ENCODE results near the gene KIF20B. TPM values are rescaled to one million over a fixed set of nuclear protein-coding genes. Genes with fewer than 3 reads are reported as not detected.

Gene KIF20B
- total and polyA plus RNA-seq, 2 of the 13 experiments (the other 11 are each of a cell fraction or from before 2014, with no cell fraction given) = 3.5 to 38.6 TPM

DNA sequence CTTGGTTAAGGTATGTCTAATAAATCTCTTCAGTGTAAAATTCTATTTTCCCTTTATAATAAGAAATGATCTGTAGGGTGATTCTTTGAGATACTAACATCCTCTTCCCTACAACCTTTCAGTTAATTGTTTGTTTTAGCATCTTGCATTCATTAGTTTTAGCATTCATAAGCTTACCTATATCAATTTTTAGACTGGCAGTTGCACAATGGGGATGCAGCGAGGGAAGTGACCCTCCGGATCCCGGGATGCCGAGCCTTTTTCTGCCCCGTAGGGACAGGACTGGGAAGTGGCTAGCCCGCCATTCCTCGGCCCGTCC lies 508 bp upstream of the KIF20B start:
- peaks cover 50% of the 10 kb centered on the region for H3K79me2 ChIP-seq (ENCODE audit: insufficient read depth, low read length)
- TSS peak; percentile 91 for BruUV-seq (replicated peaks)
- no peaks in the 10 kb centered on the region for H3K9me3 ChIP-seq (ENCODE audit: low read length)
- H3K36me3 ChIP-seq (replicated peaks in 1 of 2; ENCODE audit: control insufficient read depth in 1 of 2, insufficient read depth in 2 of 2, low read length in 2 of 2) = no peaks in the 10 kb centered on the region
- H2AFZ ChIP-seq (ENCODE audit: low read length) = peak overlapping the region; percentile 17
- ChIA-PET CTCF (ENCODE audit: low intra/inter-chr PET ratio, low total read pairs) (no interaction called here), POLR2A (interaction anchor here (0.8 to 2.1 kb wide), 21 partner anchors 8 to 1838 kb away, joined by 3 to 79 read pairs (median 4); partner anchors contain the start of genes IFIT1, KLLN, LIPA and PTEN)
- peak overlapping the region; percentile 82 to 94 (median 93) for H3K4me3 ChIP-seq (replicated peaks in 1 of 3; ENCODE audit: insufficient read depth in 1 of 3, low read depth in 2 of 3, low read length in 3 of 3)
- H3K4me1 ChIP-seq (ENCODE audit: insufficient read depth, low read length) = peaks cover 68% of the 10 kb centered on the region
- intact Hi-C loops (cut with micrococcal nuclease; ENCODE audit: unreplicated experiment) = loop anchor here (1.0 to 2.0 kb wide), 3 partner anchors 56 to 274 kb away; partner anchors contain the start of gene PANK1
- H3K27me3 ChIP-seq (ENCODE audit: control insufficient read depth in 1 of 2, insufficient read depth in 2 of 2, low read length in 2 of 2) = peaks cover 0 to 7% of the 10 kb centered on the region in 2 experiments; a peak in 1 of 5 replicates
- FAIRE-seq (no peak), DNase-seq (ENCODE audit: low spot score) (no peak), ATAC-seq (no peak)
- in situ Hi-C loops (cut with HindIII; ENCODE audit: extremely low pct_ligation_motif_present, low pct_unique_long_range_greater_than_20kb) = loop anchor here (5.0 kb wide), 1 partner anchor 54 kb away; the partner anchor contains the start of gene PANK1
- 0% methylated on average over 8 of the region's 8 CpGs for WGBS (ENCODE audit: low lambda C conversion rate)
- TF ChIP-seq, protein P1, sequence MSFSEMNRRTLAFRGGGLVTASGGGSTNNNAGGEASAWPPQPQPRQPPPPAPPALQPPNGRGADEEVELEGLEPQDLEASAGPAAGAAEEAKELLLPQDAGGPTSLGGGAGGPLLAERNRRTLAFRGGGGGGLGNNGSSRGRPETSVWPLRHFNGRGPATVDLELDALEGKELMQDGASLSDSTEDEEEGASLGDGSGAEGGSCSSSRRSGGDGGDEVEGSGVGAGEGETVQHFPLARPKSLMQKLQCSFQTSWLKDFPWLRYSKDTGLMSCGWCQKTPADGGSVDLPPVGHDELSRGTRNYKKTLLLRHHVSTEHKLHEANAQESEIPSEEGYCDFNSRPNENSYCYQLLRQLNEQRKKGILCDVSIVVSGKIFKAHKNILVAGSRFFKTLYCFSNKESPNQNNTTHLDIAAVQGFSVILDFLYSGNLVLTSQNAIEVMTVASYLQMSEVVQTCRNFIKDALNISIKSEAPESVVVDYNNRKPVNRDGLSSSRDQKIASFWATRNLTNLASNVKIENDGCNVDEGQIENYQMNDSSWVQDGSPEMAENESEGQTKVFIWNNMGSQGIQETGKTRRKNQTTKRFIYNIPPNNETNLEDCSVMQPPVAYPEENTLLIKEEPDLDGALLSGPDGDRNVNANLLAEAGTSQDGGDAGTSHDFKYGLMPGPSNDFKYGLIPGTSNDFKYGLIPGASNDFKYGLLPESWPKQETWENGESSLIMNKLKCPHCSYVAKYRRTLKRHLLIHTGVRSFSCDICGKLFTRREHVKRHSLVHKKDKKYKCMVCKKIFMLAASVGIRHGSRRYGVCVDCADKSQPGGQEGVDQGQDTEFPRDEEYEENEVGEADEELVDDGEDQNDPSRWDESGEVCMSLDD (CRISPR knock-in tag; IDR thresholded peaks at IDR 0.05; ENCODE audit: borderline replicate concordance) = no peak
- no peak for TF ChIP-seq CENPX (CRISPR knock-in tag; IDR thresholded peaks at IDR 0.05)
- peak; percentile 26; the same call in 1 of the 2 replicates for TF ChIP-seq CEBPB (IDR thresholded peaks at IDR 0.05; ENCODE audit: borderline replicate concordance, low read depth, low read length)
- TF ChIP-seq NAIF1 (CRISPR knock-in tag; IDR thresholded peaks at IDR 0.05; ENCODE audit: borderline replicate concordance) = 0 out of 2 replicates have a peak, but pooled peaks have one; percentile 25
- TF ChIP-seq ZNF615 (CRISPR knock-in tag; IDR thresholded peaks at IDR 0.05; ENCODE audit: borderline replicate concordance) = 0 out of 2 replicates have a peak, but pooled peaks have one; percentile 22
- TF ChIP-seq, protein P2, sequence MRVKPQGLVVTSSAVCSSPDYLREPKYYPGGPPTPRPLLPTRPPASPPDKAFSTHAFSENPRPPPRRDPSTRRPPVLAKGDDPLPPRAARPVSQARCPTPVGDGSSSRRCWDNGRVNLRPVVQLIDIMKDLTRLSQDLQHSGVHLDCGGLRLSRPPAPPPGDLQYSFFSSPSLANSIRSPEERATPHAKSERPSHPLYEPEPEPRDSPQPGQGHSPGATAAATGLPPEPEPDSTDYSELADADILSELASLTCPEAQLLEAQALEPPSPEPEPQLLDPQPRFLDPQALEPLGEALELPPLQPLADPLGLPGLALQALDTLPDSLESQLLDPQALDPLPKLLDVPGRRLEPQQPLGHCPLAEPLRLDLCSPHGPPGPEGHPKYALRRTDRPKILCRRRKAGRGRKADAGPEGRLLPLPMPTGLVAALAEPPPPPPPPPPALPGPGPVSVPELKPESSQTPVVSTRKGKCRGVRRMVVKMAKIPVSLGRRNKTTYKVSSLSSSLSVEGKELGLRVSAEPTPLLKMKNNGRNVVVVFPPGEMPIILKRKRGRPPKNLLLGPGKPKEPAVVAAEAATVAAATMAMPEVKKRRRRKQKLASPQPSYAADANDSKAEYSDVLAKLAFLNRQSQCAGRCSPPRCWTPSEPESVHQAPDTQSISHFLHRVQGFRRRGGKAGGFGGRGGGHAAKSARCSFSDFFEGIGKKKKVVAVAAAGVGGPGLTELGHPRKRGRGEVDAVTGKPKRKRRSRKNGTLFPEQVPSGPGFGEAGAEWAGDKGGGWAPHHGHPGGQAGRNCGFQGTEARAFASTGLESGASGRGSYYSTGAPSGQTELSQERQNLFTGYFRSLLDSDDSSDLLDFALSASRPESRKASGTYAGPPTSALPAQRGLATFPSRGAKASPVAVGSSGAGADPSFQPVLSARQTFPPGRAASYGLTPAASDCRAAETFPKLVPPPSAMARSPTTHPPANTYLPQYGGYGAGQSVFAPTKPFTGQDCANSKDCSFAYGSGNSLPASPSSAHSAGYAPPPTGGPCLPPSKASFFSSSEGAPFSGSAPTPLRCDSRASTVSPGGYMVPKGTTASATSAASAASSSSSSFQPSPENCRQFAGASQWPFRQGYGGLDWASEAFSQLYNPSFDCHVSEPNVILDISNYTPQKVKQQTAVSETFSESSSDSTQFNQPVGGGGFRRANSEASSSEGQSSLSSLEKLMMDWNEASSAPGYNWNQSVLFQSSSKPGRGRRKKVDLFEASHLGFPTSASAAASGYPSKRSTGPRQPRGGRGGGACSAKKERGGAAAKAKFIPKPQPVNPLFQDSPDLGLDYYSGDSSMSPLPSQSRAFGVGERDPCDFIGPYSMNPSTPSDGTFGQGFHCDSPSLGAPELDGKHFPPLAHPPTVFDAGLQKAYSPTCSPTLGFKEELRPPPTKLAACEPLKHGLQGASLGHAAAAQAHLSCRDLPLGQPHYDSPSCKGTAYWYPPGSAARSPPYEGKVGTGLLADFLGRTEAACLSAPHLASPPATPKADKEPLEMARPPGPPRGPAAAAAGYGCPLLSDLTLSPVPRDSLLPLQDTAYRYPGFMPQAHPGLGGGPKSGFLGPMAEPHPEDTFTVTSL (CRISPR knock-in tag; IDR thresholded peaks at IDR 0.05; ENCODE audit: borderline replicate concordance) = peak; percentile 39; the same call in 1 of the 2 replicates
- TF ChIP-seq RAD21 (CRISPR knock-in tag; IDR thresholded peaks at IDR 0.05) = no peak
- TF ChIP-seq, protein P3, sequence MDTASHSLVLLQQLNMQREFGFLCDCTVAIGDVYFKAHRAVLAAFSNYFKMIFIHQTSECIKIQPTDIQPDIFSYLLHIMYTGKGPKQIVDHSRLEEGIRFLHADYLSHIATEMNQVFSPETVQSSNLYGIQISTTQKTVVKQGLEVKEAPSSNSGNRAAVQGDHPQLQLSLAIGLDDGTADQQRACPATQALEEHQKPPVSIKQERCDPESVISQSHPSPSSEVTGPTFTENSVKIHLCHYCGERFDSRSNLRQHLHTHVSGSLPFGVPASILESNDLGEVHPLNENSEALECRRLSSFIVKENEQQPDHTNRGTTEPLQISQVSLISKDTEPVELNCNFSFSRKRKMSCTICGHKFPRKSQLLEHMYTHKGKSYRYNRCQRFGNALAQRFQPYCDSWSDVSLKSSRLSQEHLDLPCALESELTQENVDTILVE (CRISPR knock-in tag; IDR thresholded peaks at IDR 0.05) = no peak
- no peak for TF ChIP-seq PRMT3 (CRISPR knock-in tag; IDR thresholded peaks at IDR 0.05; ENCODE audit: borderline replicate concordance, low read depth)
- TF ChIP-seq SALL2 (CRISPR knock-in tag; IDR thresholded peaks at IDR 0.05) = no peak
- TF ChIP-seq ZFP36L1 (CRISPR knock-in tag; IDR thresholded peaks at IDR 0.05) = no peak
- no peak for TF ChIP-seq STAT5B (CRISPR knock-in tag; IDR thresholded peaks at IDR 0.05)
- 0 out of 2 replicates have a peak, but pooled peaks have one; percentile 6 for TF ChIP-seq MED13 (CRISPR knock-in tag; IDR thresholded peaks at IDR 0.05)
- no peaks in the 10 kb centered on the region for H4K20me1 ChIP-seq (ENCODE audit: insufficient read depth, low read length)
- peak overlapping the region; percentile 81 for H3K9ac ChIP-seq (ENCODE audit: insufficient read depth, low read depth, low read length)
- peak overlapping the region; percentile 86 for H3K4me2 ChIP-seq (ENCODE audit: low read depth, low read length)
- H3K27ac ChIP-seq (ENCODE audit: extremely low read length, insufficient read depth, low read length) = peak overlapping the region; percentile 91
